ENCODE results near the gene KRT83.
"Not testable (repeated sequence)": the region's sequence is repeated elsewhere in the genome, so short reads cannot be mapped to it uniquely, and the experiment has no call there.

The KRT83 gene

DNA sequence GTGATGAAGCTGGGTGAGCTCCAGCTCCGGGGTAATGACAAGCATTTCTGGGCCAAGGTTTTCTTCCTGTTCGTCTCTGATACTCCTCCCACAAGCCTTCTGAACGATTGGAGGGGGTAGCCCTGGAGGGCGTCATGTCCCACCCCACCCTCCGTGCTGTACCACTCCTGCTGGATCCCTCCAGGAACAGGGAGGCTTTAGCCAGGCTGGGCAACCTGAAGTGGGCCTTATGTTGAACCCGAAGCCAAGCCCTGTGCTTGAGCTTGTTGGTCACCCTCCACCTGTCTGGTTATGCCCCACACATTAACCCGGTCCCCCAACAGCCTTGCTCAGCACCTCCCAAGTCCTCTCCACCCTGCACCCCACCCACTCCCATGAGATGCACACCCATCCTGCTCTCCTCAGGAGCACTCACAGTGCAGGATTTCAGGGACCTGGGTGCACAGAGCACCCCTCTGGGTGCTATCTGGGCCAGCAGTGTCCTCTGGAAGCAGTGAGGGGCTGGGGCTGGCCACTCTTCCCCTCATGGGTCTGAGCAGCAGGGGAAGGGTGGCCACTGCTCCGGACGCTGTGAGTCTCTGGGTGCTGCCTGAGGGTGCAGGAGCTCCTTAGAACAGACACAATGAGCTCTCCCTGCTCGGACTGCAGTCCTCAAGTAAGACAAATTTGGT lies 6.8 kb upstream of the KRT83 start:
- DNase-seq, result no peak

DNA sequence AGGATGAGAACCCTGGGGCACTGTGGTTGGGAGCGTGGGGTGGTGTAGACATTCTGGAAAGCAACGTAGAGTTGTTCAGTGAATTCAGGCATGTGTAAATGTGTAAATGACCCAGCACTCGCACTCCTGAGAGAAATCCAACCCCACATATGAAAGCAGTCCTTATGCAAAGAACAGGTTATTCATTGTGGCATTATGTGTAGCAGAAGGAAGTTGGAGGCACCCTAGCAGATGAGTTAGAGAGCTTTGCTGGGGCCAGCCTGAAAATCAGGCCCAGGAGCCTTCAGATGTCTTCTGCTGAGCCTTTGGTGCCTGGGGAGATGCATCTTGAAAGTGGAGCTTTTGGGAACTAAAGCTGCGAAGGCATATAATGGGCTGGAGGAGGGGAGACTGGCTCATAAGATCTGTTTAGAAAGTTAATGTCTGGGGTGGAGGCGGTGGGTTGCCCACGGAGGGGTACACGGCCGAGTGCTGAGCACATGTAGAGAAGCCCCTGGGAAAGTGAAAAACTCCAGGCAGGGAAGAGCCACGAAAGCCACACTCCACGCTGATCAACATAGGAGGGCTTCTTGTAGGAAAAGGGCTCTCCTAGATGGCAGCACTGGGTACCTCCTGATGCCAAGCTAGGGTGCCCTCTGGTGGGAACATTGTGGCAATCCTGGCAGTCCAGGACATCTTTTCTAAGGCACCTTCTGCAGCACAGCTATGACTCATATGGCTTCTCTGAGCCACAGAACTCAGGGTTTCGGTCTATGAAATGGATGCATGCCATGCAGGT lies 6.0 kb upstream of the KRT83 start:
- DNase-seq, result peak; percentile 59

DNA sequence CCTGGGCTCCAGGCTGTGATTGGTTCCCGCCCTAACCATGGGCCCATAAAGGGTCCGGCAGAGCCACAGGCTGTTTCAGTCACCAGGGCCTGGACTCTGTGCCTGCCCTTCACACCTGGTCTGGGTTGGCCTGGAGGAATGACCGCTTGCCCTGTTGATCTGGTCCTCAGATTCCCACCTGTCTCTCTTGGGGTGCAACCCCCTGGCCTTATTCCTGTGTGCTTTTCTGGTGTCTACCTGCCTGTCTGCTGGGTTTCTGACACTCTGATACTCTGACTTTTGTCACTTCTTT lies 2.9 kb upstream of the KRT83 start:
- DNase-seq, result no peak

DNA sequence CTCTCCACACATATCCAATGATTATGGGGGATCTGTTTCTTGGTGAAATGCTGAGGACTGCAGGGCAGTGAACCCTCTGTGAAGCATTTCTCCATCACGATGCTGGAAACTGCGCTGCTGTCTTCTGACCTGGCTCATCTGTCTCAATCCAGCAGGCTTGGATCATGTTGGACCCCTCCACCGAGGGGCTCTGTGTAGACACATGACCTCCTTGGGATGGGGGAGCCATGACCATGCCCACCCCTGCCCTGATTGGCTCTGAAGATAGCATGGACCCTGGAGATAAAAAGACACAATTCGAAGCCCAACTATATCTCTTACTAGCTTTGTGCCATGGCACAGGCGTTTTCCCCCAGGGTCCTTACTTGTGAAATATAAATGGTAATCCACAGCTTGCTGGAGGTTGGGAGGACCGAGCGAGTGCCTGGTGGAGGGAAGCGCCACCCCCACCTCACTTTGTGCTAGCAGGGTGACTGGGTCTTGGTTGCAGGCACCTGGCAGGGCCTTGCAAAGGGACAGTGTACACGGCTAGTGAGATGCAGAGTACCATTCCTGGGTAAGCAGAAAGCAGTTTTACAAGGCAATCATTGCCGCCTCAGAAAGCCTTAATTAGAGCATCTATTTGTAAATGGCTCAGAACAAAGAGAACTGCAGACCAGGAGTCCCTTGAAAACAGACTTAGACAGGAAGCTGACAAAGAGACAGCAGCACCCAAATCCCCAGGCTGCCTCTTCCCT lies 2.4 kb upstream of the KRT83 start:
- DNase-seq, result no peak

DNA sequence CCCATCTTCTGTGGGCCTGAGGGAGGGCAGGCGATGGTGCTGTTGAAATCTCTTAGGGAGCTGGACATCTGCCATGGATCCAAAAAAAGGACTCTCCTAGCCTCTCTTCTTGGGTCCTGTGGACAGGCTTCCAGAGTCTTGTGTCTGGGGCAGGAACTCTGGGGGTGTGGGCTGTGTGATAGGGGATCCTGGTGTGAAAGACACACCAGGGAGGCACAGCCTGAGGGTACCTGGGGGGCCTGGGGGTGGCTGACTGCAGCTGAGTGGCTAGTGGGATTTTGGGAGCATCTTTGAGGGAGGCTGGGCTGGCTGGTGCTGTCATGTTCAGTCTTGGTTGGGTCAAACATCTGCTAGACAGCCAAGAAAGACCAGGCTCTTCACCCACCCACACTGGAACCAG lies 1.8 kb upstream of the KRT83 start:
- DNase-seq, result no peak

DNA sequence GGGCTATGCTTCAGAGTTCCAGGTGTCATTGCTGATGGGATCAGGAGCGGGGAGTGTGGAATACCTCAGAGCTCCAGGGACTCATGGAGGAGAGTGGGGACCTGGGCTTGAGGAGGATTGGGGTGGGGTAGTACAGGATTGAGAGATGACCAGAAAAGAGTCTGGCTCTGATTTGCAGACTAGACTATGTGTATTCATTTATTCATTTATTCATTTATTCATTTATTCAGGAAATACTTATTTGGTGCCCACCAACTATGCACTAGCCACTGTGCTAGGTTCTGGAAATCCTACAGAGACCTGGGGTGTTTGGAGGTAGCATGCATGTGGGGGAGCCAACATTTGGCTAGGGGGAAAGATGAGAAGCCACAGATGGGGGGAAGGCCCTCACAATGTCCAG lies 871 bp upstream of the KRT83 start:
- DNase-seq, result no peak

DNA sequence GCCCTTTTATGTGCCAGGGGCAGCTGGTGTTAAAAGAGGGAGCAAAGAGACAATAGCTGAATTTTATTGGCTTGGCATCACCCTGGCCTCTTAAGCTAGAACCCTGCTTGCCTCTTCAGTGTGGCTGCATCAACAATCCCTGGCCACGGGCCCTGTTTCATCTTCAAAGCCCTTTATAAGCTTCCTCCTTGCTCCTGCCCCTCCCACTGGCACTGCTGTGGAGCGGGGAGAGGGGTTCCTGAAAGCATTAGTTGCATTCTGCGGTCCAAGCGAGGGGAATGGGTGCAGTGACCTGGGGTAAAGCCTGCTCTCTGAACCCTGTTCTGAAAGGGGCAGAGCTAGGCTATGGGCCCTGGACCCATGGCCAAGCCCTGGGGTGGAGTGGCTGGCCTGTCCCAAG lies 220 bp upstream of the KRT83 start:
- no peak for DNase-seq

DNA sequence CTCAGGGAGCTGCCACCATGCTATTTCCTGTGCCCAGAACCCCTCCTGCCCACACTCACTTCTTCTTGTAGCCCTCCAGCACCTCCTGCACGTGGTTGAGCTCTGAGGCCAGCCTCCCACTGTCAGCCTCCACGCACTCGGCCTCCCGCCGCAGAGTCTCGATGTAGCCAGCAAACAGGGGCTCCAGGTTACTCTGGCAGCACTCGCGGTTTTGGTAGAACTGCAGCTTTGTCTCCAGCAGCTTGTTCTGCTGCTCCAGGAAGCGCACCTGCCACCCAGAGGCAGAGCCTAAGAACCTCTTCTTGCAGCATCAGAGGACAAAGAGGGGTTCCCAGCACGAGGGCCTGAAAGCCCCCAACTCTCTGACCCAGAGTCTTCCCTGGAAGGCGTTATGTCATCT lies 2.1 kb downstream of the KRT83 start:
- DNase-seq, result no peak

DNA sequence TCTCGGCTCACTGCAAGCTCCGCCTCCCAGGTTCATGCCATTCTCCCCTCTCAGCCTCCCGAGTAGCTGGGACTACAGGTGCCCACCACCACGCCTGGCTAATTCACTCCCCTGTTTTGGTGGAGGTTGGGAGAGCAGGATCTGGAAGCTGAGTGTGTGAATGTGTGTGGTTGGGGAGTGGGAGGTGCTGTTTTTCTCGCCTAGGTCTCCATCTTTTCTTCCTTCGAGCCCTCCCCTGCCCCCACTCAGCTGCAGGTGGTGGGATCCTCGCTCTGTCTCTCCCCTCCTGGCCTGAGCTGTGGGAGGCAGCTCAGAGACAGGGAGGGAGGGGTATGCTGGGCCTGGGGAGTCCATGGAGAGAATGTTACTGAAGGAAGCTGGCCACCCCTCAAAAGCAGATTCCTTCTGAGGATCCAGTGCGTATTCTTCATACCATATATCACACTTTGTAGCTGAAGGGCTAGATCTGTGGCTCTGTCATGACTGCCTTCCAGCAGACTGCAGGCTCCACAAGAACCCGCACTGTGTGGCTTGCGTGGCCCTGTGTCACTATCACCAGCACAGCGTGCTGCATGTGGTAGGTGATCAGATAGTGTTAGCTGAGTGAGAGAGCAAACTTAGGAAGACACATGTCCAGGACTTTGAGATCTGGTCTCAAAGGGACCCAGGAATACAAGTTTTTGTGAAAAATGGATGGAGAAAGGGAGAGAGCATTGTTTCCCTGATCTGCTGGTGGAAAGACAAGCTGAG lies 2.8 kb downstream of the KRT83 start:
- no peak for DNase-seq

DNA sequence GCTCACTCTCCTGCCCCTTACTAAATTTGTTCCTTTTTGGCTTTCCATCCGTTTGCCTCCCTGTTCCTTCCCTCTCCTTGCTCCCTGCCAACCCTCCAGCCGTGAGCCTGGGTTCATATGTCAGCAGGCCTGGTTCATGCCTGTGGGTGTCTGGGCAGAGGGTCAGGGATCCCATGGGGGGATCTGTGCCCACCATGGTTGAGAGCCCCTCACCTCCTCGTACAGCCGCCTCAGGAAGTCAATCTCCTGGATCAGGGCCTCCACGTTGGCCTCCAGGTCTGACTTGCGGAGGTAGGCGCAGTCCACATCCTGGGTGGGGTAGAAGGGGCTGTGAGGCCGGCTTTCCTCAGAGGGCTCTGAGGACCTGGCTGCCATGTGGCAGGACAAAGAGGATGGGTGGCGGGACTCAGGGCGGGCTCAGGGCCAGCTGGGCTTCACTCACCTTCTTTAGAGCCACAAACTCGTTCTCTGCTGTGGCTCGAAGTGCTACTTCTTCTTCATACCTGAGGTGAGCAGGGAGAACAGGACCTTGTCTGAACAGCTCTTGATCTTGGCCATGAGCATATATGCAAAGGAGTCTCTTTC lies 3.6 kb downstream of the KRT83 start:
- no peak for DNase-seq

DNA sequence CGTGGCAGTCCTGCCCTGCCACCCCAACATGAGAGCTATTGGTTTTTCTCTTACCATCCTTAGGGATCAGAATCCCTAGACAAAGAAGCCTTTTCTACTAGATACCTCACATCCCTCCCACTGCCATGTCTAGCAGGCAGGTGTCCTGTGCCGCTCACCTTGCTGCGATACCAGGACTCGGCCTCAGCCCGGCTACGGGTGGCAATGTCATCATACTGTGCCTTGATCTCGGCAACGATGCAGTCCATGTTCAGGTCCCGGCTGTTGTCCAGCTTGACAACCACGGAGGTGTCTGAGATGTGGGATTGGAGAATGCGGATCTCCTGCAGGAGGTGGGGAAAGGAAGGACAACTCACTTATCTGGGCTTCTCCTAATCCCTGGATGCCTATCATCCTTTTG lies 4.5 kb downstream of the KRT83 start:
- no peak for DNase-seq

DNA sequence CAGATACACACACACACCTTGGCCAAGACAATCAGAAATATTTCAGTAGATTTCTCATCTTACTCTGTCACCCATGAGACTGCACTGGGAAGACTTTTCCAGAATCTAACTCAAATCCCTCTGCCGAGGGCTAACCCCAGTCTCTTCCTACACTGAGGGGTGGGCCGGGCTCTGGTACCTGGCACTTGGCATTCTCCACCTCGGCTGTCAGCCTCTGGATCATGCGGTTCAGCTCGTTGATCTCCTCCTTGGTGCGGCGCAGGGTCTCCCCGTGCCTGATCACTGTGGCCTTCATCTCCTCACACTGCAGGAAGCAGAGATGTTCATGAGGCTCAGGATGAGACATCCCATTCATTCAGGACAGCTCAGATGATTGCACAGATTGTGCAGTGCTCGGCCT lies 4.9 kb downstream of the KRT83 start:
- no peak for DNase-seq

DNA sequence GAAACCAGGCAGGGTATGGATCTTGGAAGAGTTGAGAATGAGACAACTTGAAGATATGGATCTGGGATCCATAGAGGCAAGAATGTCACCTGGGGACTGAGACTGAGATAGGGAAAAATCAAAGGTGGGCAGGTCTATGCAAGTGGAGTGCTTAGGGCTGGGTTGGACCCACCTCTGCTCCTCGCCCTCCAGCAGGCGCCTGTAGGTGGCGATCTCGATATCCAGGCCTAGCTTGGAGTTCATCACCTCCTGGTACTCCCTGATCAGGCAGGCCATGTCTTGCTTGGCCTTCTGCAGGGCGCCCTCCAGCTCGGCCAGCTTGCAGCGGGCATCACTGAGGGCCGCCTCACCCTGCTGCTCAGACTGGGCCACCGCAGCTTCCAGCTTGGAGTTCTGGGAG lies 5.5 kb downstream of the KRT83 start:
- DNase-seq, result not testable (repeated sequence)

DNA sequence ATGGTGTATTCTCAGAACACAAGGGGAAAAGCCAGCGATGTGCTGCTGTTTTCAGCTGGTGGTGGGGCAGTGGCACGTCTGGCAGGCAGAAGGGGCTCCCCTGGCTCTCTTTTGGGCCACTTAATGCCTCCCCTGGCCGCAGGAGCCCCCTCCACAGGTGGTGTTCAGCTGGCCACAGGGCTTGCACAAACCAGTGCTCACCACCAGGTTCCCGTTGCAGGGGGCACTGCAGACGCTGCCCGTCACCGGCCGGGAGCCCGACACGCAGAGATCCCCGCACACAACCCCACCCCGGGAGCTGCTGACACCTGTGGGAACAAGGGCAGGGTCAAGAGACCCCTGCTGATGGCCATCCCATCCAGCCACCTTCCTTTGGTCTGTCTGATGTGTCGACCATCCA lies 6.7 kb downstream of the KRT83 start:
- no peak for DNase-seq

DNA sequence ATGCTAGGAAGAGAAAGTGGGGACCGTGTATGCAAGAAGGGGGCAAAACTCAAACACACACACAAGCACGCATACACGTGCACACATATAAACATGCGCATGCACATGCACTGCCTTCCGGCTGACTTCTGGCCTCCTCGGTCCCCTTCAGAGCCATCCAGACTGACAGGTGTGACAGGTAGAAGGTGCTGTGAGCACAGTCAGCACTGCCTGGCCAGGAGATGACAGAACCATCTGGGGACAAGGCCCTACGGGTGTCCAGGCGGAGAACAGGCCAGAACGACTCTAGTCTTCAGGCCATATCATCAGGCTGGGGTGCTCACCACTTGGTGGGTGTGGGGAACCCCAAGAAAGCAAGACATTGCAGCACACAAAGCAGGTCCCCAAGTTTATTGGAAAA lies 7.3 kb downstream of the KRT83 start:
- DNase-seq, result no peak

DNA sequence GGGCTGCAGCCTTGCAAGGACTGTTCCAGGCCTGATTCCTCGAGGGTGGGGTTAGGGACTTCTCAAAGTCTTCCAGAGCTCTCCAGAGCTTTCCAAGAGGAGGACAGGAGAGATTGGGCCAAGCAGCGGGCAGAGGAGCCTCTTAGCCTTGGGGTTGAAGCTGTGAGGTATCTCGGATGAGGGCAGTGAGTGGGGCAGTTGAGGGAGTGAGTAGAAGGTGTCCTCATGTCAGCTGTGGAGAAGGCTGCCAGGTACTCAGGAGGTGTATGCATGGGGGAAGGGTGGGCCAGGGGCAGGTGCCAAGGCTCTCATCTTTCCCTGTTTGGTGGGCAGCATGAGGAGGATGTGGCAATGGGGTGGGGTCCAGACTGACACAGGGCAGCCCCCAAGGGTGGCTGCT lies 7.7 kb downstream of the KRT83 start:
- no peak for DNase-seq

DNA sequence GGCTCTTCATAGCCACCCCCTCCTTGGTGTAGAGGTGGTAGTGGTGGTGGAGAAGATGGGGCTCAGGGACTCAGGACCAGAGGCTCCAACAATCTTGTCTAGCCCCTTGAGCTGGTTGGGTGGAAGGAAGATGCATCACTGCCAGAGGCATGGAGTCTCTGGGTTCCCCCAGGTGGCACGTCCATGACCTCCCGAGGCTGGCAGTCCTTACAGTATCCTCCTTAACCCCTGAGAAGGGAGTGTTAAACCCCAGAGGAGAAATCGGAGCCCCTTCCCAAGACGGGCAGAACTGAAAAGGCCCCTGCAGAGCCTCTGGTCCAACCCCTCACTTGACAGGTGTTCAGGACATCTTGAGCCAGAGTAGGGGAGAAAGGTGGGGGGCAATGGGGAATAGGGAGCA lies 9.1 kb downstream of the KRT83 start:
- DNase-seq, result no peak

DNA sequence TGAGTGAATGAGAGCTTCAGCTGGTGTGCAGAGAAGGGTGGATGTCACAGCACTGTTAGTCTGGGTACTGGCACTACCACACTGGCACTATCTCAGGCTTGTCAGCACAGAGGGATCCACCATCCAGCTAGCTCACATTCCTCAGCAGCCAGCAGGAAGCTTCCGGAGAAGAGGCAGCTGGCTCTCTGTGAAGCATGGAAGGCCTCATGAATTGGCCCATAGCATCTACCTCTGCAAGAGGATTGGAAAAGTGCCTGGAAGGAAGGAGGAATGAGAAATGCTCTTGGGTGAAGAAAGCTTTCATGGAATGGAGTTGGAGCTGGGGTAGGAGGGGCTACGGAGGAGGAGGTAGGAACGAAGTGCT lies 9.9 kb downstream of the KRT83 start:
- no peak for DNase-seq

DNA sequence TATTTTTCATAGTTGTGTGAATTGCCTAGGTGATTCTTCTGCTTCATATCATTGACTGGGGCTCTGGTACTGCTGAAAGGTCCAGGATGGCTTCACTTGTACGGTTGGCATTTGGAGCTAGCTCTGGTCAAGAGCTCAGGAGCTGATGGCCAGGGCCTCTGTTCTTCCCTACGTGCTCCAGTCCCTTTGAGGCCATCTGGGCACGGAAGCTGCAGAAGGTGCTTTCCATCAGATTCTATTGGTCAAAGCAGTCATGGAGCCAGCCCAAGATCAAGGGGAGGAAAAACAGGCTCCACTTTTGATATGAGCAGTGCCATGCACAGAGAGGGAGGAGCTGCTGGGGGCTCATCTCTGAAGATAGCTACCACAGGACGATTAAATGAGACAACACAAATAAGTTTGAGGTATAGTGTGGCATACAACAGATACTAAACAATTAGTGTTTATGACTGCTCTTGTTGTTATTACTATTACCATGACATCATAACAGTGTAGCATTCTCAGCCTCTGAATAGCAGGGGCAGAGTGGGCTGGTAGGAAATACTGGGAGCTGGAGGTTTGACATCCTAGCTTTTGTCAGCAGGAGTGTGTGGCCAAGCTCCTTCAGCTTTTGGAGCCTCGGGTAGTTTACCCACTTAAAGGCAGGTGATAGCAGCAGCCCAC lies 10.4 kb downstream of the KRT83 start:
- DNase-seq, result no peak

DNA sequence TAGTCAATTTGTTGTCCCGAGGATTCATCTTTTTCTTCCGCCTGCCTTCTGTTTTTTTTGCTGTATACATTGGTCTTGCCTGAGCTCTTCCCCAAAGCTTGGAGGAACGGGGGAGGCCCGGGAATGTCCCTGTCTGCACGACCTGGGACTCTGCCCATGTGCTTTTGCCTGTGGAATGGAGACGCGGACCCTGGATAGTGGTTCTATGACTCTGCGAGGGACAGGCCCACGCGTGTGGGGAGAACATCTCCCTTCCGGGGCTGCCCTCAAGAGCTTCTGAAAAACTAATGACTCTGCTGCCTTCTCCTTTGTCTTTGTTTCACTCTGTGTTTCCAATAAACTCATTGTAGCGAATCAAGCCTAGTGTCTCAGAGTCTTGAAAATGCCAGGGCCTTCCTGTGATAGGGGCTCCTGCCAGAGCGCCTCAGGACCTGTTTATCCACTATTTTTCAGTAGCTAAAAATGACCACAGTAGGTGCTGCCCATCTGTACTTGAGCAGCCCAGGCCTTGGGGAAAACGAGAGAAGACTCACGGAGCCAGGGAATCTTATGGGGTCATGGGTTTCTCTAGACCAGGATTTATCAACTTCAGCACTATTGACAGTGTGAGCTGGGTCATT lies 12.3 kb downstream of the KRT83 start:
- no peak for DNase-seq

DNA sequence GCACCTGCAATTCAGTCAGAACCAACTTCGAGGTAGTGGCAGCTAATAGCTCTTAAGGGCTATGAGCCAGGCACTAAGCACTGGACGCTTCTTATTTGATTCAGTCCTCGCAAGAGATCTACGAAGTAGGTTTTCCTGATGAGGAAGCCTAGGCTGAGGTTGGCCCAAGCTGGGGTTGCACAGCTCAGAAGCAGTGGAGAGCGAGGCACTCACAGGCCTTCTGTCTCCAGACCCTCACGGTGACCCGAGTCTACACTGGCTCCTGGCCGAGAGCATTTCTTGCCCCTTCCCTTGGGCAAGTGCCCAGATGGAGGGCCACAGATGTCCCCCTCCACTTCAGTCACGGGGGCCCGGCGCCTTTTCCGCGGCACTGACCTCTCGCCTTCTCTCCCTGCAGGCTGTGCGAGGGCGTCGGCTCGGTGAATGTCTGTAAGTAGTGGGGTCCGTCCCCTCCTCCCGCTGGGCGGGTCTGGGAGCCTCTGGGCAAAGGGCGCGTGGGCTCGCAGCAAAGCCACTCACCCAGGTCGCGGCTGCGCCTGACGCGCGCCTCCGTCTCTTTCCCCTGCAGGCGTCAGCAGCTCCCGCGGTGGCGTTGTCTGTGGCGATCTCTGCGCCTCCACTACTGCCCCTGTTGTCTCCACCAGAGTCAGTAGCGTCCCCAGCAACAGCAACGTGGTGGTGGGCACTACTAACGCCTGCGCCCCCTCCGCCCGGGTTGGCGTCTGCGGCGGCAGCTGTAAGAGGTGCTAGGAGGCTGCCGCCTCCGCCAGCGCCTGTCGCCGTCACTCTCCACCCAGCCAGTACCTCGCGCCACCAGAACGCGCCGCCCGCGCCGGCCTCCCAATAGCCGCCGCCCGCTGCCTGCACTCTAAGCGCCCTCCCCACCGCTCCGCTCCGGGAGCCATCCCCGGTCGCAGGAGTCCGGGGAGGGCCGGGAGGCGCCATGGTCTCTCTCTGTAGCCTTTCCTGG lies 13.1 kb downstream of the KRT83 start:
- DNase-seq, result no peak

All from NCI-H187 treated with DMSO at 0.1 percent for 48 hours (cell line).